ENCODE data around the gene CKAP4.
A peak's percentile ranks its signal among the peaks of the same experiment; 100 is the strongest.

CKAP4 gene

DNA sequence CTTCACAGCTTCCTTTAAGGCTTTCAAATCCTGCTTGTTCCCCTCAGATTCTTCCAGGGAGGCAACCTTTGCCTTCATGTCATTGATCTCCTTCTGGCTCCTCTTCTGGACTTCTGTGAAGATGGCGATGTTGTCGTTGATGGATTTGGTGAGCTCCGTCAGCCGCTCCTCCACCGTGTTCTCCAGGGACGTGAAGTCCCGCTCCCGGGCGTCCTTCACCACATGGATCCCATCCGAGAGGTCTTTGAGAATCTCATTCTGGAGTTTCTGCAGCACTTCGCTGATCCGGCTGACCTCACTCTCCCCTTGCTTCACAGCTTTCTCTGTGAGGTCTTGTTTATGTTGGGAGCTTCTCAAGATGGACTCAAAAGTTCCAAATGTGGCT lies 7.9 kb downstream of the CKAP4 start:
- DNase-seq, result no peak

DNA sequence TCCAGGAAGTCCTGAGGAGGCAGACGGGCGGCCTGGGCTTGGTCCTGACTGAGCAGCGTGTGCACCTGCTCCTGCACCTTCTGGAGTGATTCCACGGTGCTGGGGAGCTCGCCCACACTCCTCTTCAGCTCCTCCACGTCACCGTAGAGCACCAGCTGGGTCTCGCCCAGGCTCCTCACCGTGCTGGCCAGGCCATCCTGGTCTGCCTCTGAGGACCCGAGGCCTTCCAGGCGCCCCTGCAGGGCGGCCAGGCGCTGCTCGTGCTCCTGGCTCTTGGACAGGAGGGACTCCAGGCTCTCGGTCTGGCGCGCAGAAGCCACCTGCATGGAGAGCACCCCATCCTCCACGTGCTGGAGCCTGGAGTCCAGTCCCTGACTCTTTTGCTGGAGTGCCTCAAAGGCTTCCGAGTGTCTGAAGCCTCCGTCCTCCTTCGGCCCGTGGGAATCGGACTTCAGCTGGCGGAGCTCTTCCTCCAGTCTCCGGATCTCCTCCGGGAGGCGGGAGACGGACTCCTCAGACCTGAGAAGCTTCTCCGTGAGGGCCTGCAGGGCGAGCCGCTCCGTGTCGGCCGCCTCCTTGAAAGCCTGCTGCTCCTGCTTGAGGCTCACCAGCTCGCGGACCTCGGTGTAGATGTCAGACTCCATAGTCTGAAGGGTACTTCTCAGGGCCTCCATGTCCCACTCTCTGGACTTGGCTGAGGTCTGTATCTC lies 8.4 kb downstream of the CKAP4 start:
- no peak for DNase-seq

- no peak for DNase-seq
Measured at GRCh38 chr12:106238146-106238545, 9.7 kb downstream of the CKAP4 start.

DNA sequence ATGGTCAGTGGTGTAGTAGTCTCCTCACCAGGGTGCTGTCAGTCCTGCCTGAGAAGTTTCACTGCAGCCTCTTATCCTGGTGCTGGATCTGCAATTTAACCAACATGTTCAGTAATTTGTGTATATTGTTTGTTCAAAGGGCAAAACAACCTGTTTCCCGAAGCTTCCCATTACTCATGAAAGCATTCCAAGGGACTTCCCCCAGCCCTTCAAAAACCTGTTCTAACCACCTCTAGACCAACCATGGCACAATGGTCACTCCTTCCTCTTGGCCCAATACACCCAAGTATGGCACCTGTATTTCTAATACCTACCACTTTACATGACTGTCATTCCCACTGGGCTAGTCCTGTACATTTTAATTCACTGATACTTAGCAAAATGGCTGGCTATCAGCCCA lies 12.1 kb downstream of the CKAP4 start:
- no peak for DNase-seq

GRCh38 chr12:106234449-106234848 lies 13.4 kb downstream of the CKAP4 start:
- DNase-seq, result no peak

- DNase-seq, result no peak
Measured at GRCh38 chr12:106233011-106233410, 14.8 kb downstream of the CKAP4 start.

- DNase-seq, result no peak
Measured at GRCh38 chr12:106229036-106229591, 18.7 kb downstream of the CKAP4 start.

DNA sequence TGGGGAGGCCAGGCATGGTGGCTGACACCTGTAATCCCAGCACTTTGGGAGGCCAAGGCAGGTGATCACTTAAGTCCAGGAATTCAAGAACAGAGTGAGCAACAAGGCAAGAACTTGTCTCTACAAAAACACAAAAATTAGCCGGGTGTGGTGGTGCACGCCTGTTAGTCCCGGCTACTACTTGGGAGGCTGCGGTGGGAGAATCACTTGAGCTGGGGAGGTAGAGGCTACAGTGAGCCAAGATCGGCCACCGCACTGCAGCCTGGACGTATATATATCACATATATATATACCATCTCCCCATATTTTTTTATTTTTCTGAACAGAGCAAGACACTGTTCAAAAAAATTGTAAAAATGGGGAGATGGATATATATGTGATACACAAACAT lies 19.5 kb downstream of the CKAP4 start:
- no peak for DNase-seq

DNA sequence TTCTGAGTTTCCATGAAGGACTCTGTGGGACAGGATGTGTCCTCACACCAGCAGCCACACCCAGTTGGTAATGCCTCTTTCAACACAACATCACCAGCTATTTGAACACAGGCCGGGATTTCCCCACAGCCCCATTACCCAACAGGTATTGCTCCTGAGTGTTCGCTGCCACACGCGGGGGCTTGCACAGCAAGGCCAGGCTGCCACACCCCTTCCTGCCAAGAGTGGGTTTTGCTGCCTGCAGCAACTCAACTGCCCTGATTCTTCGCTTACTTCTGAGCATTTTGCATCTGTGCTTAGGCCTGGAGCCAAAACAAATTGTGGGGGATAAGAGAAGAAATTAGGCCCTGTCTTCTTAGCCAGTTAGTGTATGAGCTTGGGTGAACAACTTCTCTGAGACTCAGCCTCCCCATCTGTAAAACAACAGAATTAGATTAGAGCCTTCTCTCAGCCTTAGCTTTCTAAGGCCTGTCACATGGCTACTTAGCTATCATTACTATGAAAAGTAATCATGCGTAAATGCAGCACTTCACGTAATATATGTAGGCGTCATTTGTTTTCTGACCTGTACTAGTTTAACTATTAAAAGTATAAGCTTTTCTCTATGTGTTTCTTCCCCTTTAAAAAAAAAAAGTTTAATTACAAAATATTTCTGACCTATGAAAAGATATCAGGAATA lies 20.0 kb downstream of the CKAP4 start:
- peak; percentile 12 for DNase-seq

DNA sequence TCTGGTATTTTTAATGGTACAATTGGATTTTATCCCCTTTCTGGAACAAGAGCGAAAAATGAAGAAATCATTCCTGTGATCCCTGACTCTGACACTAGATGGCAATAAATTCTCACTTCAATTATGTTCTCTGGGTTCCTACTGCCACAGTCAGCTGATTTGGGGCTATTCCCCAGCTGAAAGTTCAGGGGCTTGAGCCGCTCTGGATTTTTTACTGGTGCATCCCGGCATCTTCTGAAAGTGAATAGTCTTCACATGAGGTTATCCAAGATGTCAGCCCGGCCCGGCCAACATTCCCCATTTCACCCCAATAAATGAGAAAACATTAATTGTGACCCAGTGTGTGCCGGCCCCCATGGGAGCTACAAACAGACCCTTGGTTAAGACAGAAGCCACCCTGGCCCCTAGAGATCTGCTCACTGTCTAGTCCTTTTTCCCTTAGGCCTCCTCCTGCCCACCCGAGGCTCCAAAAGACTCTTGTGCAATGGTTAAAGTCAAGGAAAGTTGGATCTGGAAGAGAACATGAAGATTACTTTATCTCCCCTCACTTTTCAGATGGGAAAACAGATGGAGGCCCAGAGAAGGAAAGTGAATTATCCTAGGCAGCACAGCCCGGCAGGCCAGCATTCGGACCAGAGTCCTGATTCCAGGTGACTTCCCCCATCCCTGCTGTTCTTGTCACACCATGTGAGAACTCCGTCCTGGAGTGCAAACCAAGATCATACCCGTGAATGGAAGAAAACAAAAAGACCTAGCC lies 20.8 kb downstream of the CKAP4 start:
- DNase-seq, result no peak

GRCh38 chr12:106224355-106224706 lies 23.5 kb downstream of the CKAP4 start:
- no peak for DNase-seq

GRCh38 chr12:106223485-106224354 lies 24.1 kb downstream of the CKAP4 start:
- DNase-seq, result peak; percentile 60

DNA sequence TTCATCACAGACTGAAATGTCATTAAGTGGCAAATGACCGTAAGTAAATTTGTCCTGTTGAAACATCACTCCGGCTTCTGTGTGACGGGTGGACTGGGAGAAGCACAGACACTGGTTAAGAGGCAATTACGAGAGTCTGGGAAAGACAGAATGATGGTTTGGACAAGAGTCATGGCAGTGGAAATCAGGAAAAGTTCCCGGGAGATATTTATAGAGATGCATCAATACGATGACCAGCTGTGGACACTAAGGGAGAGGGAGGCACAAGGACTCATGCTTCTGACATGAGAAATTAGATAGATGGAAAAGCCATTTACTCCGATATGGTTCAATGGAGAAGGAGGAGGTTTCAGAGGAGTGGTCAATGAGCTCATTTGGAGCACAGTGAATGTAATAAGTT lies 27.3 kb downstream of the CKAP4 start:
- no peak for DNase-seq

- no peak for DNase-seq
Measured at GRCh38 chr12:106219043-106219442, 28.8 kb downstream of the CKAP4 start.

- no peak for DNase-seq
Measured at GRCh38 chr12:106217706-106218105, 30.1 kb downstream of the CKAP4 start.

- DNase-seq, result no peak
Measured at GRCh38 chr12:106214571-106214970, 33.2 kb downstream of the CKAP4 start.

DNA sequence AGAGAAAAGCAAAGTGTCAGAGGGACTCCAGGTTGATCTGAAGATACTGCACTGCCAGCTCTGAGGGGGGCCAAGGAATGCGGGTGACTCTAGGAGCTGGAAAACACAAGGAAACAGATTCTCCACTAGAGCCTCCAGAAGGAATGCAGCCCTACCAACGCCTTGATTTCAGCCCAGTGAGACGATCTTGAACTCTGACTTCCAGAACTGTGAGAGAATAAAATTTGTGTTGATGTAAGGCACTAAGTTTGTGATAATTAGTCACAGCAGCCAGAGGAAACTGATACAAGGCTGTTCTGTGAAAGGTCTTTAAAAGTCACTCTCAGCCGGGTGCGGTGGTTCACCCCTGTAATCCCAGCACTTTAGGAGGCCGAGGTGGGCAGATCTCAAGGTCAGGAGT lies 34.2 kb downstream of the CKAP4 start:
- no peak for DNase-seq

DNA sequence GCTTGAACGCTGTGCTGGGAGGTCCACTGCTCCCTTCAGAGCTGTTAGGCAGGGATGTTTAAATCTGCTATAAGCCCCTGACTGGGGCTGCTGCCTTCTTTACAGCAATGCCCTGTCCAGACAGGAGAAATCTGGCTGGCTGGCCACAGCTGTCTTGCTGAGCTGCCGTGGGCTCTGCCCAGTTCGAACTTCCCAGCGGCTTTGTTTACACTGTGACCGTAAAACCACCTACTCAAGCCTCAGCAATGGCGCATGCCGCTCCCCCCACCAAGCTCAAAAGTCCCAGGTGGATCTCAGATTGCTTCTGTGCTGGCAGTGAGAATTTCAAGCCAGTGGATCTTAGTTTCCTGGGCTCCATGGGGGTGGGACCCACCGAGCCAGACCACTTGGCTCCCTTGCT lies 35.8 kb downstream of the CKAP4 start:
- no peak for DNase-seq

- no peak for DNase-seq
Measured at GRCh38 chr12:106205208-106206069, 42.4 kb downstream of the CKAP4 start.

DNA sequence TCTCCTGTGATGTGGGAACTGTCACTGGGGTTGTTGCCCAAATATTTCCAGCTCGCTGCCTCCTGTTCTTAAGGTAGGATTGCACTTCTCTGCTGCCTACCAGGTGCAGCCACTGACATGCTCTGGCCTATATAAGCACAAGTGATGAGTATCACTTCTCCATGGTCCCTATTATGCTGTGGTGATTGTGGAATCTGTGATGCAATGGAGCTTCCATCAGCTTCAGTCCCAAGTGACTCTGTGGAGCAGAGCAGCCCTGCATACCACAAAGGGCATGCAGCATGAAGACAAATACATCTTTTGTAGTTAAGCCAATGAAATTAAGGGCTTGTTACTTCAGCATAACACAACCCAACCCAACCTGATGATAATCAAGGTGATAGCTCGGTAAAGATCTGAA lies 43.5 kb downstream of the CKAP4 start:
- DNase-seq, result no peak

GRCh38 chr12:106197906-106198623 lies 49.8 kb downstream of the CKAP4 start:
- no peak for DNase-seq
